Epithelial cell of proximal tubule (primary cell): ENCODE data around the gene DMPK. TPM values are rescaled to one million over a fixed set of nuclear protein-coding genes. Genes with fewer than 3 reads are reported as not detected.

Experiments
- DNase-seq: peaks from one replicate; pipeline ENCODE4 v3.0.0-alpha.2; 2011; ENCODE audit warnings: low read depth
- H3K4me3 ChIP-seq: 2 replicates; pipeline ENCODE4 v1.5.1; 2011; ENCODE audit warnings: low read depth, mild to moderate bottlenecking, low read length
- total RNA-seq: library from RNA; depleted of rRNA; stranded (reverse); fragments of >200 nt; gene quantifications from 2 replicates; pipeline ENCODE4 v1.2.3, GENCODE V29; 2015
- TF ChIP-seq, protein P1 (sequence below): conservative IDR thresholded peaks from 2 replicates; pipeline ENCODE4 v1.5.1; 2012; ENCODE audit warnings: low read depth, mild to moderate bottlenecking, low read length

Gene DMPK
- total RNA-seq, 1 donor from 2014 or later: 21.0 TPM

DNA sequence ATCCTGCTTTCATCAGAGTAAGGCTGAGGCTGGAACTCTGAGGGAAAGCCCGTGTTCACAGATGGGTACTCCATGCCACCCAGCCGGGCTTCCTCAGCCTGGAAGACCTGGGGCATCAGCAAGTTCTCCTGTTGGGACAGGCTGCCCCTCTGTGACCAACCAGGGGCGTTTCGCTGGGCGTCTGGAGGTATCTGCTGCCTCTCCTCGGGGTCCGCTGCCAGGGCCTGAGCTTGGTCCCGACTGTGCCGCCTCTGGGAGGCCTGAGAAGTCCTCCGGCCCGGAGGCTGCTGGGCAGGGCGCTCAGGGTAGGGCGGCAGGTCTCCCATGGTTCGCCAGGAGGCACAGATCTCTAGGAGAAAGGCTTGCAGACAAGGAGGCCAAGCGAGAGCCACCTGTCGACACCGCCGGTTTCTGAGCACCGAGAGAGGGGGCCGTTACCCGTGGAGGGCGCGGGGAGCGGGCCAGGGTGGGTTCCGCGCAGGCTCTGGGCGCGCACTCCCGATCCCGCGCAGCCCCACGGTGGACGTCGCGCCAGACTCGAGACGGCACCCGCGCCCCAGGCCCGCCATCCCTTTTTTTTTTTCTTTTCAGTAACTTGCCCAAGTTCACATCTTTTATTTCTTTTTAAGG lies 32.7 kb upstream of the DMPK start, which contains the start of gene RSPH6A:
RSPH6A (minus strand) TSS at position 458 of the 630 bp plus-strand sequence; CDS start at position 326, 132 bp downstream.
- H3K4me3 ChIP-seq: no peak within 1 kb of the TSS
- TF ChIP-seq, protein P1, sequence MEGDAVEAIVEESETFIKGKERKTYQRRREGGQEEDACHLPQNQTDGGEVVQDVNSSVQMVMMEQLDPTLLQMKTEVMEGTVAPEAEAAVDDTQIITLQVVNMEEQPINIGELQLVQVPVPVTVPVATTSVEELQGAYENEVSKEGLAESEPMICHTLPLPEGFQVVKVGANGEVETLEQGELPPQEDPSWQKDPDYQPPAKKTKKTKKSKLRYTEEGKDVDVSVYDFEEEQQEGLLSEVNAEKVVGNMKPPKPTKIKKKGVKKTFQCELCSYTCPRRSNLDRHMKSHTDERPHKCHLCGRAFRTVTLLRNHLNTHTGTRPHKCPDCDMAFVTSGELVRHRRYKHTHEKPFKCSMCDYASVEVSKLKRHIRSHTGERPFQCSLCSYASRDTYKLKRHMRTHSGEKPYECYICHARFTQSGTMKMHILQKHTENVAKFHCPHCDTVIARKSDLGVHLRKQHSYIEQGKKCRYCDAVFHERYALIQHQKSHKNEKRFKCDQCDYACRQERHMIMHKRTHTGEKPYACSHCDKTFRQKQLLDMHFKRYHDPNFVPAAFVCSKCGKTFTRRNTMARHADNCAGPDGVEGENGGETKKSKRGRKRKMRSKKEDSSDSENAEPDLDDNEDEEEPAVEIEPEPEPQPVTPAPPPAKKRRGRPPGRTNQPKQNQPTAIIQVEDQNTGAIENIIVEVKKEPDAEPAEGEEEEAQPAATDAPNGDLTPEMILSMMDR: no peak
- no peak for DNase-seq

DNA sequence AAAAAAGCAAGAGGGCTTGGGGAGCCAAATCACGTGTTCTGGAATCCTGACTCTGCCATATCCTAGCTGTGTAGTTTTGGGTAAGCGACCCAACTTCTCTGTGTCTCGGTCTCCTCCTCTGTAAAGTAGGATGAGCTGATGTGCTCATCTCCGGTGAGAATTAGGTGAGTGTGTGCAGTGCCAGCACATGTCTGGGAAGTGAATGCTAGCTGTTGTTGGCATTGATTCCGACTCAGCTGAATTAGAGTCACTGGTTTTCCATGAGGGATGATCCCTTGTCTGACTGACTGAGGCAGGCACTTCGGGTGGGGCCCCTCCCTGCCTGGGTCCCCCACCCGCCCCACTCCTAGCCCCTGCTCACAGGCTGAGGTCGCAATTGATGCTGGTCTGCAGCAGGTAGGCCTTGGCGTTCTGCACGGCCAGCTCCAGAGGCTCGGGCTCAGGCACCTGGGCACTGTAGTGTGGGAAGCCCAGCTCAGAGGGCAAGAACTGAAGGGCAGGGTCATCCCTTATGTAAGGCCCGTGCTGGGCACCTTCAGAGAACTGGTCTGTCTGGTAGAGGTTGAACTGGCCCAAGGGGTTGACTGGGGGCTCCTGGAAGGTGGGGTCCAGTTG lies 32.0 kb upstream of the DMPK start:
- DNase-seq: no peak
- H3K4me3 ChIP-seq: no peak overlapping the region
- TF ChIP-seq, protein P1: no peak

DNA sequence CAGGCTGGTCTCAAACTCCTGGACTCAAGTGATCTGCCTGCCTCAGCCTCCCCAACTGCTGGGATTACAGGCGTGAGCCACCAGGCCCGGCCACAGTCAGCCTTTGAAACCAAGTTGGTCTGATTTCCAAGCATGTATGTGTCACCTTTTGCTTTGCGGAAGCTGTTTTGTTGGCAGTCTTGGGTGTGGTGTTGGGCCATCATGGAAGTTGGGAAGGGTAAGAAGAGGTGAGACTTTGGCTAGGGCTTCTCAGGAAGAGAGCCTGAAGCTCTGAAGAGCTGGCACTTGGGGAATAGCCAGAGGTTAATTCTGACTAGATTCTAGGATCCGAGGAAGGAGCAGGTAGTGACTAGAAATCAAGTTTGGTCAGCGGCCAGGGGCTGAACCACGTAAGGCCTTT lies 30.0 kb upstream of the DMPK start:
- no peak for DNase-seq
- TF ChIP-seq, protein P1: no peak
- no peak overlapping the region for H3K4me3 ChIP-seq

DNA sequence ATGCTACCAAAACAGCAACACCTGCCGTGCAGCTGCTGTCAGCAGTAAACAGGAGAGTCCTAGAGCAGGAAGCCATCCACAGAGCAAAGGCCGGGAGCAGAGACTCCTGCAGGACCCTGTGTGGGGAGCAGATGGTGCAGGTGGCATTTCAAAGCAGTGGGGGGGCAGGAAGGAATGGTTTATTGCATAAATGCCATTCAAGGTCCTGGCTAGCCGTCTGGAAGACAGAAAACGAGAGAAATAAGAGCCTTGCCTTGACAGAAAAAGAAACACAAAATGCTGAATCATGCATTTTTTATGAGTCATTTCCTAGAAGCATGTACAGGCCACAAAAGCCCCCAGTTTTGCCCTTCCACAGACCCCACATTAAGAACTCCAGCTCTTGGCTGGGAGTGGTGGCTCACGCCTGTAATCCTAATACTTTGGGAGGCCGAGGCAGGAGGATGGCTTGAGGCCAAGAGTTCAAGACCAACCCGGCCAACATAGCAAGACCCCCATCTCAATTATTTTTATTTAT lies 27.4 kb upstream of the DMPK start:
- DNase-seq: peak; percentile 40
- H3K4me3 ChIP-seq: no peak overlapping the region
- TF ChIP-seq, protein P1: no peak

DNA sequence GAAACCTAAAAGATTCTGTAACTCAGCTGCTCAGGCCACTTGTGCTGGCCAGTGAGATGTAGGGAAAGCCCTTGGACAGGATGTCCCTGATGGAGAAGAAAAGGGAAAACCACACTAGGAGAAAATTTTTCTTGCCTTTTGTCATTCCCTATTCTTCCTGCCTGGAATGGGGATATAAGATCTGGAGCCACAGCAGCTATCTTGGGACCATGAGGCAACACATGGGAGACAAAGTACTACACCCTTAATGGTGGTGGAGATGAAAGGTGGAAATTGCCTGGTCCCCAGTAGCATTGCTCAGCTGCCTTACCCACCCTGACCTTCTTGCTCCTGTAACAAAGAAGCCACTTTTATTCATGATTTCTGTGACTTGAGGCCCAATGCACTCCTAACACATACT lies 23.4 kb upstream of the DMPK start:
- TF ChIP-seq, protein P1: no peak
- no peak for DNase-seq
- H3K4me3 ChIP-seq: no peak overlapping the region

DNA sequence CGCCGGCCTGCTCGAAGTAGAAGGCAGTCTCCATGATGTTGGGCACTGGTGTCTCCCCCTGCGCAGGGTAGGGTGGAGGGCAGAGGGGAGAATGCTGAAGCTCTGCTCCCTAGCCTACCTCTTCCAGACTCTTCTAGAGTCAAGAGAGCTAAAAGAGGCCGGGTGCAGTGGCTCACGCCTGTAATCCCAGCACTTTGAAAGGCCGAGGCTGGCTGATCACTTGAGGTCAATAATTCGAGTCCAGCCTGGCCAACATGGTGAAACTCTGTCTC lies 22.6 kb upstream of the DMPK start:
- H3K4me3 ChIP-seq: no peak overlapping the region
- TF ChIP-seq, protein P1: no peak
- no peak for DNase-seq
